Measurements from ENCODE around the gene C1QL1.

DNA sequence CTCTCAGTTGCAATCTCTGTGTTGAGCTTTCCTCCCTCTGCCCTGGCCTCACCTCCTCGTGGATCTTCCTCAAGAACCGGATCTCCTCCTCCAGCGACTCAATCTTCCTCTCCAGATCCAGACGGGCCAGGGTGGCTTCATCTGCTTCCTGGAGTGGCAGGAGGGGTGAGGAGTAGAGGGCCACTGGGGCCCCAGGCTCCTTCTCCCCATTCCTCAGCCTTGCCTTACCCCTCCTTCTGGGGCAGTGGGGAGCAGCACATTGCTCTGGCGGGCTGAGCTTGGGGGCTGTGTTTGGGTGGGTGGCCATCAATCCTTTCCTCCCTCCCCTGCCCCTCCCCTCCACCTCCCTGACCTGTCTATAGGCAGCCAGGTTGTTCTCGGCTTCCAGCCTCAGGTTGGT, 54.4 kb downstream of the C1QL1 start:
- TF ChIP-seq POLR2A (IDR thresholded peaks at IDR 0.05): no peak
- TF ChIP-seq CTCF (IDR thresholded peaks at IDR 0.05): no peak

All from body of pancreas (tissue), 4 donors.